ENCODE results near the gene CEP128. TPM values are rescaled to one million over a fixed set of nuclear protein-coding genes. Genes with fewer than 3 reads are reported as not detected.

Gene CEP128
- polyA plus RNA-seq, 1 of the 3 experiments (the other 2 are of a cell fraction) = 1.2 TPM

DNA sequence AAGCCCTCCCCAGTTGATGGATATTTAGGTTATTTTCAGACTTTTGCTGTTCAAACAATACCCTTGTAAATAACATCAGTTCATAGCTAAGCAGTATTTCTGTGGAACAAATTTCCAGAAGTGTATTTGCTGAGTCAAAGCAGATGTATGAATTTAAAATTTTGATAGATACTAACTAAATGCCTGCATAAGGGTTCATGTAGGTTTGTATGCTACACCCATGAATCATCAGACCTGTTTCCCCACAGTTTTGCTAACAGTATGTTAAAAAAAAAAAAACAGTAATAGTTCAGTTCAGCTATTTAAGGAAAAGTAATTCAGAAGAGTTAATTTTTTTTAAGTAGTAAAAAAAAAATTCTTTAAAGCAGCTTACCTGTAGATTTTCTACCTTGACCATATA lies 494.1 kb downstream of the CEP128 start:
- Histone ChIP-seq H3K27ac (ENCODE audit: low read depth in 2 of 2, low read length in 1 of 2) (no peak overlapping the region), H3F3A (replicated peaks; ENCODE audit: insufficient read depth) (no peaks in the 10 kb centered on the region), H3K36me3 (replicated peaks in 1 of 2; ENCODE audit: control insufficient read depth in 1 of 2, insufficient read depth in 2 of 2, low read length in 1 of 2) (no peaks in the 10 kb centered on the region), H3K9me3 (no peaks in the 10 kb centered on the region), H4K20me1 (ENCODE audit: insufficient read depth) (no peaks in the 10 kb centered on the region), H3K27me3 (ENCODE audit: insufficient read depth) (no peaks in the 10 kb centered on the region), H3K4me2 (no peak overlapping the region), H3K4me3 (ENCODE audit: low read depth in 2 of 2, low read length in 1 of 2) (no peak overlapping the region), H2AFZ (ENCODE audit: low read depth) (no peak overlapping the region), H3K9me2 (no peaks in the 10 kb centered on the region), H3K4me1 (ENCODE audit: control insufficient read depth in 1 of 2, insufficient read depth in 2 of 2, low read depth in 1 of 2, low read length in 1 of 2) (no peaks in the 10 kb centered on the region), H3K9ac (no peak overlapping the region), H3K79me2 (ENCODE audit: insufficient read depth) (no peaks in the 10 kb centered on the region)
- DNase-seq = no peak
- TF ChIP-seq JUND (IDR thresholded peaks at IDR 0.05) (no peak), NRF1 (IDR thresholded peaks at IDR 0.05; ENCODE audit: low read depth, low read length) (no peak), YY1 (IDR thresholded peaks at IDR 0.05; ENCODE audit: low read depth) (no peak), POLR2AphosphoS5 (IDR thresholded peaks at IDR 0.05; ENCODE audit: low read depth, low read length) (no peak), TAF1 (IDR thresholded peaks at IDR 0.05; ENCODE audit: borderline replicate concordance, low read depth, low read length) (no peak), CHD2 (IDR thresholded peaks at IDR 0.05; ENCODE audit: low read length, partially characterized antibody) (no peak), MAX (IDR thresholded peaks at IDR 0.05; ENCODE audit: low read depth) (no peak), REST (IDR thresholded peaks at IDR 0.05; ENCODE audit: low read depth, low read length) (no peak), FOSL2 (IDR thresholded peaks at IDR 0.05; ENCODE audit: borderline replicate concordance, low read depth) (no peak), USF2 (IDR thresholded peaks at IDR 0.05; ENCODE audit: borderline replicate concordance, low read depth, low read length) (no peak)
- TF ChIP-seq, protein P1, sequence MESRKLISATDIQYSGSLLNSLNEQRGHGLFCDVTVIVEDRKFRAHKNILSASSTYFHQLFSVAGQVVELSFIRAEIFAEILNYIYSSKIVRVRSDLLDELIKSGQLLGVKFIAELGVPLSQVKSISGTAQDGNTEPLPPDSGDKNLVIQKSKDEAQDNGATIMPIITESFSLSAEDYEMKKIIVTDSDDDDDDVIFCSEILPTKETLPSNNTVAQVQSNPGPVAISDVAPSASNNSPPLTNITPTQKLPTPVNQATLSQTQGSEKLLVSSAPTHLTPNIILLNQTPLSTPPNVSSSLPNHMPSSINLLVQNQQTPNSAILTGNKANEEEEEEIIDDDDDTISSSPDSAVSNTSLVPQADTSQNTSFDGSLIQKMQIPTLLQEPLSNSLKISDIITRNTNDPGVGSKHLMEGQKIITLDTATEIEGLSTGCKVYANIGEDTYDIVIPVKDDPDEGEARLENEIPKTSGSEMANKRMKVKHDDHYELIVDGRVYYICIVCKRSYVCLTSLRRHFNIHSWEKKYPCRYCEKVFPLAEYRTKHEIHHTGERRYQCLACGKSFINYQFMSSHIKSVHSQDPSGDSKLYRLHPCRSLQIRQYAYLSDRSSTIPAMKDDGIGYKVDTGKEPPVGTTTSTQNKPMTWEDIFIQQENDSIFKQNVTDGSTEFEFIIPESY (IDR thresholded peaks at IDR 0.05; ENCODE audit: borderline replicate concordance, low read depth) = no peak
- POLR2A ChIA-PET = no interaction called here
- CTCF ChIA-PET = no interaction called here

Small RNAs within 50 kb of the gene (small RNA-seq; reads per million reads assigned to genes)
- gene AC022404.1 = 0 reads per million in 7 experiments

Other genes starting within 250 kb of the CEP128 start
- not detected in 2 replicates for gene TSHR, start 13.9 kb upstream of the CEP128 start, polyA plus RNA-seq (2012; rRNA removed)

Data from SK-N-SH (cell line).